GM23338 (cell line): ENCODE data around the gene EXOC6B.

ENCODE experiments used
- CREB1 ChIP-seq: fragments of 250-450 bp; sonication (Bioruptor Pico); IDR thresholded peaks from 2 replicates; pipeline ENCODE4 v1.5.0; 2020; ENCODE audit warnings: low read depth, mild to moderate bottlenecking, moderate library complexity
- EZH2 ChIP-seq: fragments of 200-600 bp; sonication (generic); IDR thresholded peaks from one replicate; pipeline ENCODE4 v1.8.0; 2017; ENCODE audit warnings: antibody characterized with exemption, mild to moderate bottlenecking, low read depth; ENCODE audit not compliant: unreplicated experiment
- EZH2phosphoT487 ChIP-seq: fragments of 200-600 bp; sonication (generic); IDR thresholded peaks from one replicate; pipeline ENCODE4 v1.8.1; 2018; ENCODE audit warnings: antibody characterized with exemption; ENCODE audit not compliant: unreplicated experiment
- JUNB ChIP-seq: IDR thresholded peaks from one replicate; pipeline ENCODE4 v1.6.1; 2016; ENCODE audit warnings: antibody characterized with exemption; ENCODE audit not compliant: unreplicated experiment
- NANOG ChIP-seq: IDR thresholded peaks from 2 replicates; pipeline ENCODE4 v1.6.1; 2016; ENCODE audit warnings: antibody characterized with exemption, borderline replicate concordance
- POLR2AphosphoS5 ChIP-seq: IDR thresholded peaks from 2 replicates; pipeline ENCODE4 v1.6.1; 2016; ENCODE audit warnings: antibody characterized with exemption, low read depth
- STAT1 ChIP-seq: IDR thresholded peaks from one replicate; pipeline ENCODE4 v1.6.1; 2016; ENCODE audit warnings: antibody characterized with exemption; ENCODE audit not compliant: unreplicated experiment
- ZNF114 ChIP-seq: fragments of 250-450 bp; sonication (Bioruptor Pico); IDR thresholded peaks from 2 replicates; pipeline ENCODE4 v1.5.0; 2020; ENCODE audit warnings: mild to moderate bottlenecking, moderate library complexity
- TF ChIP-seq, protein P1 (sequence below): IDR thresholded peaks from 2 replicates; pipeline ENCODE4 v1.6.1; 2016; ENCODE audit warnings: antibody characterized with exemption
- TF ChIP-seq, protein P2 (sequence below), 2 experiments: fragments of 200-600 bp in 1 of 2; sonication (generic) in 1 of 2; conservative IDR thresholded peaks; 2 replicates each; pipeline versions ENCODE4 v1.5.1 to v1.6.1; 2016 to 2017; ENCODE audit warnings: antibody characterized with exemption in 2 of 2, low read depth in 2 of 2, mild to moderate bottlenecking in 2 of 2, moderate library complexity in 1 of 2
- TF ChIP-seq, protein P3 (sequence below): IDR thresholded peaks from one replicate; pipeline ENCODE4 v1.6.1; 2018; ENCODE audit warnings: antibody characterized with exemption; ENCODE audit not compliant: unreplicated experiment
- TF ChIP-seq, protein P4 (sequence below): fragments of 250-450 bp; sonication (Bioruptor Pico); IDR thresholded peaks from 2 replicates; pipeline ENCODE4 v1.5.0; 2020; ENCODE audit warnings: mild to moderate bottlenecking, moderate library complexity

DNA sequence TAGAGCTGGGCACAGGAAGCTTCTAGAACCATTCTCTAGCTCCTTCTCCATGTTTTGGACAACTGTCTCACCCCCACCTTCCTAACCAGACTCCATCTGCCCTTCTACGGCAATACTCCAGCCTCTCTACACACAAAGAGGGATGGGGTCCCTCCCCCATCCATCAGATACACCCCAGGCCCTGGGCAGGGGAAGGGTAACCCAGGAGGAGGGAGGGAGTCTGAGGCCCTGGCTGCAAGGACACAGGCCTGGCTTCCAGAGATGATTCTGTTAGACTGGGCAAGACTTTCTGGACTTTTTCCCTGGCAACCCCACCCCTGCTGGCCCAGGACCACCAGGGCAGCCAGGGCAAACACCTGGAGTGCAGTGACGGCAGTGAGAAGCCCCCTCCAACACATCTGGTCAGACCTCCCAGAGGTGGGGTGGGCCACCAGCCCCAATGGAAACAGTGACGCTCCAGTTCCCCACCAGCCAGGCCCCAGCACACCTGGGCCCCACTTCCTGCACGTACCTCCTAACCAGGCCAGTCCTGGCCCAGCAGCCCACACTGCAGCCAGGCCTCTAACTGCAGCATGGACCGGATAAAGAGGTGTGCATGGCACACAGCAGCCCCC lies 684.7 kb downstream of the EXOC6B start:
- TF ChIP-seq, protein P1, sequence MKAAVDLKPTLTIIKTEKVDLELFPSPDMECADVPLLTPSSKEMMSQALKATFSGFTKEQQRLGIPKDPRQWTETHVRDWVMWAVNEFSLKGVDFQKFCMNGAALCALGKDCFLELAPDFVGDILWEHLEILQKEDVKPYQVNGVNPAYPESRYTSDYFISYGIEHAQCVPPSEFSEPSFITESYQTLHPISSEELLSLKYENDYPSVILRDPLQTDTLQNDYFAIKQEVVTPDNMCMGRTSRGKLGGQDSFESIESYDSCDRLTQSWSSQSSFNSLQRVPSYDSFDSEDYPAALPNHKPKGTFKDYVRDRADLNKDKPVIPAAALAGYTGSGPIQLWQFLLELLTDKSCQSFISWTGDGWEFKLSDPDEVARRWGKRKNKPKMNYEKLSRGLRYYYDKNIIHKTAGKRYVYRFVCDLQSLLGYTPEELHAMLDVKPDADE, result no peak
- no peak for TF ChIP-seq EZH2
- TF ChIP-seq, protein P2, sequence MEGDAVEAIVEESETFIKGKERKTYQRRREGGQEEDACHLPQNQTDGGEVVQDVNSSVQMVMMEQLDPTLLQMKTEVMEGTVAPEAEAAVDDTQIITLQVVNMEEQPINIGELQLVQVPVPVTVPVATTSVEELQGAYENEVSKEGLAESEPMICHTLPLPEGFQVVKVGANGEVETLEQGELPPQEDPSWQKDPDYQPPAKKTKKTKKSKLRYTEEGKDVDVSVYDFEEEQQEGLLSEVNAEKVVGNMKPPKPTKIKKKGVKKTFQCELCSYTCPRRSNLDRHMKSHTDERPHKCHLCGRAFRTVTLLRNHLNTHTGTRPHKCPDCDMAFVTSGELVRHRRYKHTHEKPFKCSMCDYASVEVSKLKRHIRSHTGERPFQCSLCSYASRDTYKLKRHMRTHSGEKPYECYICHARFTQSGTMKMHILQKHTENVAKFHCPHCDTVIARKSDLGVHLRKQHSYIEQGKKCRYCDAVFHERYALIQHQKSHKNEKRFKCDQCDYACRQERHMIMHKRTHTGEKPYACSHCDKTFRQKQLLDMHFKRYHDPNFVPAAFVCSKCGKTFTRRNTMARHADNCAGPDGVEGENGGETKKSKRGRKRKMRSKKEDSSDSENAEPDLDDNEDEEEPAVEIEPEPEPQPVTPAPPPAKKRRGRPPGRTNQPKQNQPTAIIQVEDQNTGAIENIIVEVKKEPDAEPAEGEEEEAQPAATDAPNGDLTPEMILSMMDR (conservative IDR thresholded peaks at IDR 0.05; ENCODE audit: low read depth in 2 of 2), result no peak
- no peak for TF ChIP-seq POLR2AphosphoS5
- TF ChIP-seq CREB1 (CRISPR knock-in tag), result no peak
- TF ChIP-seq, protein P3, sequence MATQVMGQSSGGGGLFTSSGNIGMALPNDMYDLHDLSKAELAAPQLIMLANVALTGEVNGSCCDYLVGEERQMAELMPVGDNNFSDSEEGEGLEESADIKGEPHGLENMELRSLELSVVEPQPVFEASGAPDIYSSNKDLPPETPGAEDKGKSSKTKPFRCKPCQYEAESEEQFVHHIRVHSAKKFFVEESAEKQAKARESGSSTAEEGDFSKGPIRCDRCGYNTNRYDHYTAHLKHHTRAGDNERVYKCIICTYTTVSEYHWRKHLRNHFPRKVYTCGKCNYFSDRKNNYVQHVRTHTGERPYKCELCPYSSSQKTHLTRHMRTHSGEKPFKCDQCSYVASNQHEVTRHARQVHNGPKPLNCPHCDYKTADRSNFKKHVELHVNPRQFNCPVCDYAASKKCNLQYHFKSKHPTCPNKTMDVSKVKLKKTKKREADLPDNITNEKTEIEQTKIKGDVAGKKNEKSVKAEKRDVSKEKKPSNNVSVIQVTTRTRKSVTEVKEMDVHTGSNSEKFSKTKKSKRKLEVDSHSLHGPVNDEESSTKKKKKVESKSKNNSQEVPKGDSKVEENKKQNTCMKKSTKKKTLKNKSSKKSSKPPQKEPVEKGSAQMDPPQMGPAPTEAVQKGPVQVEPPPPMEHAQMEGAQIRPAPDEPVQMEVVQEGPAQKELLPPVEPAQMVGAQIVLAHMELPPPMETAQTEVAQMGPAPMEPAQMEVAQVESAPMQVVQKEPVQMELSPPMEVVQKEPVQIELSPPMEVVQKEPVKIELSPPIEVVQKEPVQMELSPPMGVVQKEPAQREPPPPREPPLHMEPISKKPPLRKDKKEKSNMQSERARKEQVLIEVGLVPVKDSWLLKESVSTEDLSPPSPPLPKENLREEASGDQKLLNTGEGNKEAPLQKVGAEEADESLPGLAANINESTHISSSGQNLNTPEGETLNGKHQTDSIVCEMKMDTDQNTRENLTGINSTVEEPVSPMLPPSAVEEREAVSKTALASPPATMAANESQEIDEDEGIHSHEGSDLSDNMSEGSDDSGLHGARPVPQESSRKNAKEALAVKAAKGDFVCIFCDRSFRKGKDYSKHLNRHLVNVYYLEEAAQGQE, result no peak
- TF ChIP-seq EZH2phosphoT487, result no peak
- TF ChIP-seq JUNB, result no peak
- no peak for TF ChIP-seq ZNF114
- no peak for TF ChIP-seq NANOG
- TF ChIP-seq, protein P4, sequence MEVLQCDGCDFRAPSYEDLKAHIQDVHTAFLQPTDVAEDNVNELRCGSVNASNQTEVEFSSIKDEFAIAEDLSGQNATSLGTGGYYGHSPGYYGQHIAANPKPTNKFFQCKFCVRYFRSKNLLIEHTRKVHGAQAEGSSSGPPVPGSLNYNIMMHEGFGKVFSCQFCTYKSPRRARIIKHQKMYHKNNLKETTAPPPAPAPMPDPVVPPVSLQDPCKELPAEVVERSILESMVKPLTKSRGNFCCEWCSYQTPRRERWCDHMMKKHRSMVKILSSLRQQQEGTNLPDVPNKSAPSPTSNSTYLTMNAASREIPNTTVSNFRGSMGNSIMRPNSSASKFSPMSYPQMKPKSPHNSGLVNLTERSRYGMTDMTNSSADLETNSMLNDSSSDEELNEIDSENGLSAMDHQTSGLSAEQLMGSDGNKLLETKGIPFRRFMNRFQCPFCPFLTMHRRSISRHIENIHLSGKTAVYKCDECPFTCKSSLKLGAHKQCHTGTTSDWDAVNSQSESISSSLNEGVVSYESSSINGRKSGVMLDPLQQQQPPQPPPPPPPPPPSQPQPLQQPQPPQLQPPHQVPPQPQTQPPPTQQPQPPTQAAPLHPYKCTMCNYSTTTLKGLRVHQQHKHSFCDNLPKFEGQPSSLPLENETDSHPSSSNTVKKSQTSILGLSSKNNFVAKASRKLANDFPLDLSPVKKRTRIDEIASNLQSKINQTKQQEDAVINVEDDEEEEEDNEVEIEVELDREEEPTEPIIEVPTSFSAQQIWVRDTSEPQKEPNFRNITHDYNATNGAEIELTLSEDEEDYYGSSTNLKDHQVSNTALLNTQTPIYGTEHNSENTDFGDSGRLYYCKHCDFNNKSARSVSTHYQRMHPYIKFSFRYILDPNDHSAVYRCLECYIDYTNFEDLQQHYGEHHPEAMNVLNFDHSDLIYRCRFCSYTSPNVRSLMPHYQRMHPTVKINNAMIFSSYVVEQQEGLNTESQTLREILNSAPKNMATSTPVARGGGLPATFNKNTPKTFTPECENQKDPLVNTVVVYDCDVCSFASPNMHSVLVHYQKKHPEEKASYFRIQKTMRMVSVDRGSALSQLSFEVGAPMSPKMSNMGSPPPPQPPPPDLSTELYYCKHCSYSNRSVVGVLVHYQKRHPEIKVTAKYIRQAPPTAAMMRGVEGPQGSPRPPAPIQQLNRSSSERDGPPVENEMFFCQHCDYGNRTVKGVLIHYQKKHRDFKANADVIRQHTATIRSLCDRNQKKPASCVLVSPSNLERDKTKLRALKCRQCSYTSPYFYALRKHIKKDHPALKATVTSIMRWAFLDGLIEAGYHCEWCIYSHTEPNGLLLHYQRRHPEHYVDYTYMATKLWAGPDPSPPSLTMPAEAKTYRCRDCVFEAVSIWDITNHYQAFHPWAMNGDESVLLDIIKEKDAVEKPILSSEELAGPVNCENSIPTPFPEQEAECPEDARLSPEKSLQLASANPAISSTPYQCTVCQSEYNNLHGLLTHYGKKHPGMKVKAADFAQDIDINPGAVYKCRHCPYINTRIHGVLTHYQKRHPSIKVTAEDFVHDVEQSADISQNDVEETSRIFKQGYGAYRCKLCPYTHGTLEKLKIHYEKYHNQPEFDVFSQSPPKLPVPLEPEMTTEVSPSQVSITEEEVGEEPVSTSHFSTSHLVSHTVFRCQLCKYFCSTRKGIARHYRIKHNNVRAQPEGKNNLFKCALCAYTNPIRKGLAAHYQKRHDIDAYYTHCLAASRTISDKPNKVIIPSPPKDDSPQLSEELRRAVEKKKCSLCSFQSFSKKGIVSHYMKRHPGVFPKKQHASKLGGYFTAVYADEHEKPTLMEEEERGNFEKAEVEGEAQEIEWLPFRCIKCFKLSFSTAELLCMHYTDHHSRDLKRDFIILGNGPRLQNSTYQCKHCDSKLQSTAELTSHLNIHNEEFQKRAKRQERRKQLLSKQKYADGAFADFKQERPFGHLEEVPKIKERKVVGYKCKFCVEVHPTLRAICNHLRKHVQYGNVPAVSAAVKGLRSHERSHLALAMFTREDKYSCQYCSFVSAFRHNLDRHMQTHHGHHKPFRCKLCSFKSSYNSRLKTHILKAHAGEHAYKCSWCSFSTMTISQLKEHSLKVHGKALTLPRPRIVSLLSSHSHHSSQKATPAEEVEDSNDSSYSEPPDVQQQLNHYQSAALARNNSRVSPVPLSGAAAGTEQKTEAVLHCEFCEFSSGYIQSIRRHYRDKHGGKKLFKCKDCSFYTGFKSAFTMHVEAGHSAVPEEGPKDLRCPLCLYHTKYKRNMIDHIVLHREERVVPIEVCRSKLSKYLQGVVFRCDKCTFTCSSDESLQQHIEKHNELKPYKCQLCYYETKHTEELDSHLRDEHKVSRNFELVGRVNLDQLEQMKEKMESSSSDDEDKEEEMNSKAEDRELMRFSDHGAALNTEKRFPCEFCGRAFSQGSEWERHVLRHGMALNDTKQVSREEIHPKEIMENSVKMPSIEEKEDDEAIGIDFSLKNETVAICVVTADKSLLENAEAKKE (CRISPR knock-in tag), result no peak
- TF ChIP-seq STAT1, result no peak
